ENCODE measurements around the gene LCE3C.

- TF ChIP-seq CTCF (IDR thresholded peaks at IDR 0.05), result no peak
- TF ChIP-seq POLR2AphosphoS5 (IDR thresholded peaks at IDR 0.05), result no peak
- no peak for TF ChIP-seq POLR2A (IDR thresholded peaks at IDR 0.05)
- TF ChIP-seq EP300 (IDR thresholded peaks at IDR 0.05; ENCODE audit: low read depth), result no peak
These were observed 45.1 kb downstream of the LCE3C start for GRCh38 chr1:152645146-152645545.
